H1 (cell line): ENCODE measurements around the gene GADD45A. TPM values are rescaled to one million over a fixed set of nuclear protein-coding genes. Genes with fewer than 3 reads are reported as not detected.

Experiments used
- CTCF ChIA-PET: fragments of 300-600 bp; sonication (Branson Sonifier 250); formaldehyde crosslinking; loops from one replicate; lab custom pipeline; 2021; ENCODE audit not compliant: partially characterized antibody; lab: Charles Lee
- POLR2A ChIA-PET: fragments of 300-600 bp; sonication (Branson Sonifier 250); formaldehyde crosslinking; loops from one replicate; lab custom pipeline; 2021; ENCODE audit warnings: inconsistent platforms; ENCODE audit not compliant: partially characterized antibody; lab: Charles Lee
- DNase-seq, 2 experiments: peaks; one replicate each; pipeline versions ENCODE4 v3.0.0 to v3.0.0-alpha.2; 2010 to 2022; ENCODE audit warnings: low spot score in 2 of 2, low read depth in 1 of 2, mixed read lengths in 1 of 2
- FAIRE-seq: peaks from 2 replicates; lab custom pipeline; 2011; peaks lifted over from hg19 to GRCh38; lab: Jason Lieb, UNC
- H2AFZ ChIP-seq: 2 replicates; pipeline ENCODE4 v1.8.1; 2012; ENCODE audit warnings: low read length, inconsistent platforms
- H2AK5ac ChIP-seq: 2 replicates; pipeline ENCODE4 v1.6.1; 2013; ENCODE audit warnings: low read depth, low read length
- H2BK120ac ChIP-seq: replicated peaks from 2 replicates; pipeline ENCODE3; 2013; ENCODE audit warnings: low read depth, low read length, inconsistent platforms
- H2BK12ac ChIP-seq: 2 replicates; pipeline ENCODE4 v1.6.1; 2013; ENCODE audit warnings: low read depth, low read length
- H2BK15ac ChIP-seq: 2 replicates; pipeline ENCODE4 v1.6.1; 2013; ENCODE audit warnings: low read length
- H2BK20ac ChIP-seq: 2 replicates; pipeline ENCODE4 v1.6.1; 2013; ENCODE audit warnings: low read length
- H2BK5ac ChIP-seq: 2 replicates; pipeline ENCODE4 v1.6.1; 2013; ENCODE audit warnings: low read depth, low read length
- H3K14ac ChIP-seq: 2 replicates; pipeline ENCODE4 v1.6.1; 2013; ENCODE audit warnings: inconsistent platforms; ENCODE audit not compliant: insufficient read length
- H3K18ac ChIP-seq: 2 replicates; pipeline ENCODE4 v1.6.1; 2013; ENCODE audit warnings: low read length; ENCODE audit errors: extremely low read depth
- H3K23ac ChIP-seq: 2 replicates; pipeline ENCODE4 v1.6.1; 2013; ENCODE audit warnings: inconsistent platforms; ENCODE audit not compliant: insufficient read length
- H3K23me2 ChIP-seq: 2 replicates; pipeline ENCODE4 v1.6.1; 2013; ENCODE audit warnings: low read depth, low read length
- H3K27ac ChIP-seq: 2 replicates; pipeline ENCODE4 v1.6.1; 2011; ENCODE audit warnings: low read depth, low read length, inconsistent platforms
- H3K27me3 ChIP-seq, 4 experiments: replicated peaks in 1 of 4; 1 replicate in 1 of 4; 2 replicates in 3 of 4; pipeline versions ENCODE4 v1.6.1 to v1.8.1; 2011 to 2013; ENCODE audit warnings: low read length in 3 of 4, mild to moderate bottlenecking in 3 of 4, inconsistent platforms in 2 of 4, mixed read lengths in 2 of 4, moderate library complexity in 1 of 4; ENCODE audit not compliant: control insufficient read depth in 3 of 4, insufficient read depth in 3 of 4; ENCODE audit errors: extremely low read depth in 1 of 4
- H3K36me3 ChIP-seq, 4 experiments: 2 replicates each; pipeline versions ENCODE4 v1.6.1 to v1.8.1; 2011 to 2013; ENCODE audit warnings: mild to moderate bottlenecking in 4 of 4, low read length in 3 of 4, moderate library complexity in 2 of 4, control low read depth in 1 of 4, inconsistent platforms in 1 of 4; ENCODE audit not compliant: insufficient read depth in 4 of 4, control insufficient read depth in 2 of 4
- H3K4ac ChIP-seq: replicated peaks from 2 replicates; pipeline ENCODE3; 2013; ENCODE audit warnings: low read length, low read depth, mixed read lengths, inconsistent platforms; ENCODE audit not compliant: insufficient read length
- H3K4me1 ChIP-seq, 4 experiments: replicated peaks in 1 of 4; 1 replicate in 1 of 4; 2 replicates in 3 of 4; pipeline versions ENCODE4 v1.6.1 to v1.8.1; 2011 to 2013; ENCODE audit warnings: low read length in 3 of 4, inconsistent platforms in 2 of 4, mixed read lengths in 1 of 4; ENCODE audit not compliant: insufficient read depth in 4 of 4, control insufficient read depth in 3 of 4
- H3K4me2 ChIP-seq, 2 experiments: 2 replicates each; pipeline versions ENCODE4 v1.6.1 to v1.8.1; 2011 to 2013; ENCODE audit warnings: low read depth in 2 of 2, low read length in 2 of 2, control low read depth in 1 of 2, inconsistent platforms in 1 of 2, mild to moderate bottlenecking in 1 of 2; ENCODE audit not compliant: insufficient read depth in 1 of 2
- H3K4me3 ChIP-seq, 4 experiments: fragments of 200-600, 300-600 bp in 1 of 4; sonication (generic), shearing (Covaris generic), sonication (Bioruptor Twin) in 1 of 4; 2 replicates each; pipeline versions ENCODE4 v1.5.1 to v1.8.1; 2011 to 2016; ENCODE audit warnings: low read length in 4 of 4, low read depth in 3 of 4, control low read depth in 2 of 4, inconsistent platforms in 2 of 4, mild to moderate bottlenecking in 2 of 4, mixed read lengths in 1 of 4, moderate library complexity in 1 of 4; ENCODE audit not compliant: insufficient read depth in 2 of 4; ENCODE audit errors: extremely low read depth in 1 of 4
- H3K56ac ChIP-seq: replicated peaks from 2 replicates; pipeline ENCODE3; 2013; ENCODE audit warnings: low read depth, mild to moderate bottlenecking, mixed read lengths, low read length, inconsistent platforms; ENCODE audit not compliant: insufficient read length
- H3K79me1 ChIP-seq: 2 replicates; pipeline ENCODE4 v1.6.1; 2013; ENCODE audit warnings: low read depth, low read length, control low read depth
- H3K79me2 ChIP-seq, 2 experiments: 2 replicates each; pipeline versions ENCODE4 v1.6.1 to v1.8.1; 2012 to 2013; ENCODE audit warnings: low read length in 2 of 2, mild to moderate bottlenecking in 2 of 2, inconsistent platforms in 1 of 2; ENCODE audit not compliant: insufficient read depth in 2 of 2, control insufficient read depth in 1 of 2
- H3K9ac ChIP-seq, 4 experiments: replicated peaks in 1 of 4; 1 replicate in 1 of 4; 2 replicates in 3 of 4; pipeline versions ENCODE4 v1.6.1 to v1.8.1; 2011 to 2013; ENCODE audit warnings: low read depth in 3 of 4, low read length in 3 of 4, control low read depth in 2 of 4, mild to moderate bottlenecking in 2 of 4, moderate library complexity in 2 of 4, inconsistent platforms in 1 of 4; ENCODE audit errors: extremely low read depth in 1 of 4
- H3K9me3 ChIP-seq, 2 experiments: 2 replicates each; pipeline versions ENCODE4 v1.6.1 to v1.8.1; 2012 to 2013; ENCODE audit warnings: mild to moderate bottlenecking in 2 of 2, moderate library complexity in 2 of 2, control low read depth in 1 of 2, inconsistent platforms in 1 of 2, low read depth in 1 of 2, low read length in 1 of 2, mixed read lengths in 1 of 2; ENCODE audit not compliant: insufficient read depth in 2 of 2
- H4K20me1 ChIP-seq, 2 experiments: replicated peaks in 1 of 2; 2 replicates each; pipeline versions ENCODE3 to v1.8.1; 2011 to 2013; ENCODE audit warnings: inconsistent platforms in 2 of 2, low read length in 2 of 2, mild to moderate bottlenecking in 1 of 2; ENCODE audit not compliant: insufficient read depth in 2 of 2, control insufficient read depth in 1 of 2
- H4K5ac ChIP-seq: 2 replicates; pipeline ENCODE4 v1.6.1; 2013; ENCODE audit warnings: low read length, low read depth, mixed read lengths, inconsistent platforms; ENCODE audit not compliant: insufficient read length
- H4K8ac ChIP-seq: 2 replicates; pipeline ENCODE4 v1.8.0; 2013; ENCODE audit warnings: mild to moderate bottlenecking, moderate library complexity, low read length, inconsistent platforms; ENCODE audit not compliant: insufficient read depth; ENCODE audit errors: extremely low read depth
- H4K91ac ChIP-seq: replicated peaks from 2 replicates; pipeline ENCODE3; 2013; ENCODE audit warnings: low read length, mixed read lengths, inconsistent platforms; ENCODE audit not compliant: insufficient read length
- ATF3 ChIP-seq: IDR thresholded peaks from 2 replicates; pipeline ENCODE4 v1.6.1; 2011; ENCODE audit warnings: low read depth, mild to moderate bottlenecking, low read length; ENCODE audit not compliant: insufficient read depth
- JUND ChIP-seq: IDR thresholded peaks from 2 replicates; pipeline ENCODE4 v1.6.1; 2011; ENCODE audit warnings: mild to moderate bottlenecking, improper control_type of control experiment, low read length
- NRF1 ChIP-seq: IDR thresholded peaks from 2 replicates; pipeline ENCODE4 v1.6.1; 2011; ENCODE audit warnings: mild to moderate bottlenecking, low read depth, low read length, improper control_type of control experiment
- WGBS, 2 experiments: shearing (Covaris generic) in 1 of 2; methylation state at CpG; one replicate each; pipeline versions ENCODE4 v1.1.6 to v1.1.7; 2013 to 2015; ENCODE audit warnings: low lambda C conversion rate in 2 of 2, mixed read lengths in 2 of 2, inconsistent platforms in 1 of 2, low coverage in 1 of 2, missing lambda C conversion rate in 1 of 2; ENCODE audit not compliant: insufficient replicate concordance in 2 of 2, insufficient coverage in 1 of 2, insufficient read length in 1 of 2; ENCODE audit errors: extremely low coverage in 1 of 2, missing lambda C conversion rate in 1 of 2; 5-methylcytosine and 5-hydroxymethylcytosine counted together
- polyA plus RNA-seq, 7 experiments: library from polyadenylated mRNA; depleted of rRNA in 3 of 7; stranded (reverse) in 5 of 7; unstranded in 2 of 7; fragments of >200 nt in 5 of 7; fragments of 200-250 nt in 2 of 7; gene quantifications; 1 replicate in 5 of 7; 2 replicates in 1 of 7; 4 replicates in 1 of 7; pipeline versions ENCODE4 v1.2.1 to v1.2.3, GENCODE V29; 2011 to 2013; ENCODE audit warnings: missing spikeins in 2 of 7, mixed read lengths in 2 of 7
- total RNA-seq: library from RNA; stranded (reverse); fragmentation: NEBNext Ultra II Directional; extraction: Animal tissue kit (Norgen Biotek cat#: 25700); gene quantifications from 2 replicates; pipeline ENCODE4 v1.2.1, GENCODE V29; 2021

The GADD45A gene
- total and polyA plus RNA-seq, 2 of the 8 experiments (the other 6 are each of a cell fraction or from before 2014, with no cell fraction given) = 7.6 to 15.6 TPM

DNA sequence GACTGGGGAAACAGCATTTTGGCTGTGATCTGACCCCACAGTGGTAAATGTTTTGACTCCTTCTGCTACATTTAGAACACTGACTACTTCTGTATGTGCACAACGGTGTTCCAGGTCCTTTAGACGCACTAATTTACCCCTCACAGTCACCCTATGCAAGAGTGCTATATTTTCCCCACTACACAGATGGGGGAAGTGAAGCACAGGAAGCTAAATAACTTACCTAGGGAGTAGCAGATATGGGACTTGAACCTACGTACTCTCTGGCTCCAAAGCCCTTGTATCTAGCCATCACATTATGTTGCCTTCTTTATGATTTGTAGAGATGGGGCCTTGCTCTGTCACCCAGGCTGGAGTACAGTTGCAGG, 49.3 kb downstream of the GADD45A start:
- Histone ChIP-seq H3K9me3 (no peaks in the 10 kb centered on the region), H3K56ac (no peak overlapping the region), H3K23ac (no peak overlapping the region), H3K4me1 (peaks cover 0 to 13% (median 6%) of the 10 kb centered on the region in 4 experiments; a peak in 6 of 7 replicates), H2BK15ac (no peak overlapping the region), H2BK12ac (no peak overlapping the region), H2AFZ (no peak overlapping the region), H3K23me2 (no peaks in the 10 kb centered on the region), H3K27ac (no peak overlapping the region), H4K20me1 (no peaks in the 10 kb centered on the region), H2AK5ac (peak overlapping the region; percentile 75; the same call in 1 of the 2 replicates), H3K79me2 (no peaks in the 10 kb centered on the region), H3K14ac (no peak overlapping the region), H4K8ac (no peak overlapping the region), H3K4ac (no peak overlapping the region), H3K27me3 (no peaks in the 10 kb centered on the region), H3K18ac (no peak overlapping the region), H4K5ac (no peak overlapping the region), H3K9ac (no peak overlapping the region), H4K91ac (no peak overlapping the region), H2BK120ac (no peak overlapping the region), H3K79me1 (no peaks in the 10 kb centered on the region; the same call in 1 of the 2 replicates), H3K4me3 (no peak overlapping the region), H2BK5ac (no peak overlapping the region), H3K4me2 (no peak overlapping the region), H2BK20ac (no peak overlapping the region), H3K36me3 (no peaks in the 10 kb centered on the region)
- CTCF ChIA-PET = interaction anchor here (0.7 to 1.2 kb wide), 5 partner anchors 12 to 83 kb away, joined by 3 to 4 read pairs (median 3); no protein-coding TSS in a partner anchor
- no peak for DNase-seq
- 80% methylated on average over 3 of the region's 3 CpGs; no CpG with 5 or more reads in 1 of the 2 experiments for WGBS, 2 experiments
- no peak for FAIRE-seq
- POLR2A ChIA-PET = interaction anchor here (0.7 to 1.2 kb wide), 2 partner anchors 8 to 18 kb away, joined by 3 read pairs; no protein-coding TSS in a partner anchor
- no peak for TF ChIP-seq JUND
- TF ChIP-seq NRF1 = no peak
- no peak for TF ChIP-seq ATF3
